Measurements from ENCODE around the gene UBE2J1. TPM values are rescaled to one million over a fixed set of nuclear protein-coding genes. Genes with fewer than 3 reads are reported as not detected.
A peak's percentile ranks its signal among the peaks of the same experiment; 100 is the strongest.
"Not testable (repeated sequence)": the region's sequence is repeated elsewhere in the genome, so short reads cannot be mapped to it uniquely, and the experiment has no call there.

Gene UBE2J1
- total and polyA plus RNA-seq, 8 donors = 15.0 to 33.7 (median 29.3) TPM

GRCh38 chr6:89297695-89298351 lies 54.7 kb downstream of the UBE2J1 start:
- no peak for FAIRE-seq
- peak in 3 of 4 donors; percentile 68 to 90 (median 79) for ATAC-seq
- Histone ChIP-seq H3K27me3 (no peaks in the 10 kb centered on the region), H3K9me3 (no peaks in the 10 kb centered on the region), H3K36me3 (no peaks in the 10 kb centered on the region), H3K27ac (no peak overlapping the region), H3K4me1 (no peaks in the 10 kb centered on the region), H3K4me3 (no peak overlapping the region)
- intact Hi-C loops (cut with DNase I) = no loop called here
- WGBS, 2 donors = 71 to 82% methylated on average over 12 of the region's 12 CpGs
- no peak for DNase-seq
- no peak for TF ChIP-seq CTCF (IDR thresholded peaks at IDR 0.05)

- DNase-seq (no peak), FAIRE-seq (no peak), ATAC-seq (no peak)
- H3K9me3 ChIP-seq = no peaks in the 10 kb centered on the region
- no peak overlapping the region for H3K27ac ChIP-seq
- TF ChIP-seq CTCF (IDR thresholded peaks at IDR 0.05) = no peak
- intact Hi-C loops (cut with DNase I) = no loop called here
- H3K27me3 ChIP-seq = no peaks in the 10 kb centered on the region
- no peaks in the 10 kb centered on the region for H3K4me1 ChIP-seq
- H3K4me3 ChIP-seq = no peak overlapping the region
- 93 to 97% methylated on average over 2 of the region's 2 CpGs for WGBS, 2 donors
- H3K36me3 ChIP-seq = no peaks in the 10 kb centered on the region
Measured at GRCh38 chr6:89295981-89296380, 56.5 kb downstream of the UBE2J1 start.

GRCh38 chr6:89295116-89295515 lies 57.4 kb downstream of the UBE2J1 start:
- H3K9me3 ChIP-seq; H3K36me3 ChIP-seq; ATAC-seq; H3K4me1 ChIP-seq; DNase-seq; H3K27ac ChIP-seq; H3K27me3 ChIP-seq; intact Hi-C loops (cut with DNase I); FAIRE-seq; H3K4me3 ChIP-seq: not testable (repeated sequence)
- 57 to 64% methylated on average over 1 of the region's 1 CpG for WGBS, 2 donors

- ATAC-seq = no peak
- WGBS, 2 donors = 89% methylated on average over 11 of the region's 11 CpGs
- intact Hi-C loops (cut with DNase I) = no loop called here
- Histone ChIP-seq H3K4me3 (no peak overlapping the region), H3K36me3 (no peaks in the 10 kb centered on the region), H3K27ac (no peak overlapping the region), H3K9me3 (no peaks in the 10 kb centered on the region), H3K27me3 (no peaks in the 10 kb centered on the region), H3K4me1 (no peaks in the 10 kb centered on the region)
- no peak for FAIRE-seq
- TF ChIP-seq CTCF (IDR thresholded peaks at IDR 0.05) = no peak
- DNase-seq = no peak
Measured at GRCh38 chr6:89291256-89291819, 61.2 kb downstream of the UBE2J1 start.

- FAIRE-seq (no peak), DNase-seq (no peak), ATAC-seq (no peak)
- no peaks in the 10 kb centered on the region for H3K4me1 ChIP-seq
- H3K36me3 ChIP-seq = no peaks in the 10 kb centered on the region
- no peak overlapping the region for H3K4me3 ChIP-seq
- H3K27me3 ChIP-seq = no peaks in the 10 kb centered on the region
- no peaks in the 10 kb centered on the region for H3K9me3 ChIP-seq
- no peak for TF ChIP-seq CTCF (IDR thresholded peaks at IDR 0.05)
- WGBS, 2 donors = 76 to 85% methylated on average over 13 of the region's 13 CpGs
- intact Hi-C loops (cut with DNase I) = no loop called here
- H3K27ac ChIP-seq = no peak overlapping the region
Measured at GRCh38 chr6:89290401-89291155, 61.9 kb downstream of the UBE2J1 start.

Measured in pancreas (tissue), 10 donors.